SK-N-MC (cell line): ENCODE results near the gene WBP1L.

Experiments used
- EZH2 ChIP-seq: fragments of 200-600 bp; sonication (generic); IDR thresholded peaks from one replicate; pipeline ENCODE4 v1.6.1; 2017; ENCODE audit warnings: antibody characterized with exemption
- FOXP2 ChIP-seq: optimal IDR thresholded peaks from 2 replicates; pipeline ENCODE3; 2011; ENCODE audit warnings: mild to moderate bottlenecking, moderate library complexity; ENCODE audit not compliant: insufficient read depth; ENCODE audit errors: extremely low read length, control extremely low read depth
- POLR2AphosphoS5 ChIP-seq: IDR thresholded peaks from 2 replicates; pipeline ENCODE4 v1.6.1; 2012; ENCODE audit warnings: mild to moderate bottlenecking, low read depth, low read length, borderline replicate concordance

GRCh38 chr10:102718220-102718619 lies 25.5 kb upstream of the WBP1L start:
- no peak for TF ChIP-seq POLR2AphosphoS5
- TF ChIP-seq EZH2, result no peak
- TF ChIP-seq FOXP2, result no peak
